Stimulated activated naive CD8-positive, alpha-beta T cell treated with anti-CD3 and anti-CD28 coated beads, Interleukin-15, amount 100 ng/mL, for 72 hours (primary cell): ENCODE results near the gene IFNG.
A peak's percentile ranks its signal among the peaks of the same experiment; 100 is the strongest.

Source experiments
- ATAC-seq: fragments of 150-1000 bp; cut with Tn5 transposase; 2 replicates; pipeline ENCODE4 v1.10.0; 2021; ENCODE audit warnings: mild to moderate bottlenecking, moderate library complexity
- DNase-seq, 2 donors: peaks; one replicate each; pipeline ENCODE4 v3.0.0; 2021 to 2022
- H3K27ac Mint-ChIP-seq, 2 donors: one replicate each; pipeline ENCODE4 v1.8.0; 2022; ENCODE audit warnings: mild to moderate bottlenecking in 2 of 2, mixed read lengths in 2 of 2, moderate library complexity in 2 of 2
- H3K27me3 Mint-ChIP-seq: one replicate; pipeline ENCODE4 v1.8.0; 2022; ENCODE audit warnings: mixed read lengths
- H3K4me1 Mint-ChIP-seq: one replicate; pipeline ENCODE4 v1.8.0; 2022; ENCODE audit warnings: mild to moderate bottlenecking, mixed read lengths
- H3K4me3 Mint-ChIP-seq, 2 donors: one replicate each; pipeline ENCODE4 v1.8.0; 2022; ENCODE audit warnings: mild to moderate bottlenecking in 2 of 2, mixed read lengths in 2 of 2, moderate library complexity in 1 of 2
- H3K9me3 Mint-ChIP-seq, 2 donors: one replicate each; pipeline ENCODE4 v1.8.0; 2022; ENCODE audit warnings: mixed read lengths in 2 of 2

The IFNG gene

DNA sequence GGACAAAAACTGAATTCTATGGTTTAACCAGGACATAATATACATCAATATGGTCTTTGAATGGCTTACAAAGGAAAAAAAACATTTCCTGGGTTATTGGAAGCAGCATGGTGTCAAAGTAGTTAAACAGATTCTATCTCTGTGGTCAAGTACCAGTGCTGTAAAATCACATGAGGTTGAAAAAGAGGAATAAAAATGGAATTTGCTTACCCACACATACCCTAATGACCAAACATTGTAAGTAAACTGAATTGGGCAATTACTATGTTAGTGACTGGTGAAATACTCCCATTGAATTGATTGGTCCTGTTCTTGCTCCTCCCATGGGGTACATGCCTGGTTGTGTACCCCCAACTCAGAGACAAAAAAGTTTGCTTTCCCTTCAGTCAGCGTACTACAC is 19.6 kb downstream of the IFNG start:
- peak overlapping the region in 1 of 2 donors; percentile 6 for H3K4me3 Mint-ChIP-seq
- DNase-seq = no peak
- no peaks in the 10 kb centered on the region for H3K27me3 Mint-ChIP-seq
- peaks cover 68% of the 10 kb centered on the region for H3K4me1 Mint-ChIP-seq
- H3K9me3 Mint-ChIP-seq = no peaks in the 10 kb centered on the region
- peak overlapping the region in 1 of 2 donors; percentile 56 for H3K27ac Mint-ChIP-seq
- ATAC-seq = no peak

GRCh38 chr12:68139001-68139400 is 20.5 kb downstream of the IFNG start:
- ATAC-seq (no peak), DNase-seq (no peak)
- peaks cover 0 to 2% of the 10 kb centered on the region in 2 donors for H3K9me3 Mint-ChIP-seq
- H3K27me3 Mint-ChIP-seq = no peaks in the 10 kb centered on the region
- H3K27ac Mint-ChIP-seq = peak overlapping the region in 1 of 2 donors; percentile 94
- H3K4me3 Mint-ChIP-seq = peak overlapping the region in 1 of 2 donors; percentile 65
- peaks cover 76% of the 10 kb centered on the region for H3K4me1 Mint-ChIP-seq

DNA sequence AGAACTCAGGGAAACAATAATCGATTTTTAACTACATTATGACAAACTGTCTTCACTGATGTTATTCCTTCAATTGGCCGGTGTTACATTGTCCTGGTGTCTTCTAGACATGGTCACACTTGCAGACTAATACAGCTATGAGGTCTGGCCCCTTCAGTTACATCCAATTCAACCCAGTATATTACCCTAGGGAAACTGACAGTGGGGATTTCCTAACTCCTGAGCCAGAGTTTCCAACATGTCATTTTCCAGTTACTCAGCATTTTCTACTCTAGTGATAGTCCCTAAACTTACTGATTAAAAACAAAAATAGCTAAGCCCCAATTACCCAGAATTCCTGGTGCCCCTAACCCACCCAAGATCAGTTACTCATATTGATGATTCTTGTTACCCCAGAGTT is 21.1 kb downstream of the IFNG start:
- DNase-seq (no peak), ATAC-seq (no peak)
- Mint-ChIP-seq H3K4me1 (peaks cover 81% of the 10 kb centered on the region), H3K9me3 (peaks cover 3 to 7% of the 10 kb centered on the region in 2 donors), H3K4me3 (peak overlapping the region; percentile 51 to 65), H3K27ac (peak overlapping the region in 1 of 2 donors; percentile 94), H3K27me3 (no peaks in the 10 kb centered on the region)

DNA sequence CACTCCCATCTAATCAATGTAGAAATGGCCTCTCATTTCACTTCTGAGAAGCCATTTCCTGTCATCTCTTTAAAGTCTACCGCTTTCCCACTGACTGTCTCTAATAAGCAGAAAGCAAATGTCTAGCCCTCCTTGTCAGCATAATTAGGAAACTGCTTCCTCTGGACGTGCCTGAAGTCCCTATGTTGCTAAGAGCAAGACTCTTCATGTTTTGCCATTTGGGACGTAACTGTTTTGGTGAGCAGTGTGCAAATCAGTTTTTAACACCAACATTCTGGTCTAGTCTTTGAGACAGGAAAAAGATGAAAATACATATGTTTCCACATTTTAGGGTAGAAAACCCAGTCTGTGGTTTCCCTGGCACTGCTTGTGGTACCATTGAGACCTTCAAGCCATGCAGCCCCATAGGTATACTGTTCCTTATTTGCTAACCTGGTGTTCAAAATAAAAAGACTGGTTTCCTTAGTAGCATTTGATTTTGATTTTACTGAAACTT is 22.2 kb downstream of the IFNG start:
- DNase-seq (peak; percentile 27 to 49), ATAC-seq (peak; percentile 94)
- Mint-ChIP-seq H3K27ac (peak overlapping the region; percentile 54 to 94), H3K27me3 (no peaks in the 10 kb centered on the region), H3K4me3 (peak overlapping the region; percentile 51 to 65), H3K9me3 (peaks cover 5 to 12% of the 10 kb centered on the region in 2 donors), H3K4me1 (peaks cover 82% of the 10 kb centered on the region)

DNA sequence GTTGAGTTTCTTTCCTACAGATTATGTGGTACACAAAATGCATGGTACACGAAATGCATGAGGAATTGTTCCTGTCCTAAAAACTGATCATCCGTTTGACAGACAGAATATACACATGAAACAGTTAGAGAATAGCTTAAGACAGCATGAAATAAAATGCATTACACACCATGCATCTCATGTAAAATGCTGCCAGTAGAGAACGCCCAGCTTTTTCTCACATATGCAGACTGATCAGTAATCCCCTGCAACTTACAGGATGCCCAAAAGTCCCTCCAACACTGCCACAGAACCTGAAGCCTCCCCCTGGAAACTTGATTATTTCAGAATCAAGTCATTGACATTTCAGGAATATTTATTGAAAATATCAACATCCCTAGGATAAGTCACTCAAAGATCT is 24.0 kb downstream of the IFNG start:
- no peak for ATAC-seq
- H3K27ac Mint-ChIP-seq = no peak overlapping the region
- no peaks in the 10 kb centered on the region for H3K27me3 Mint-ChIP-seq

DNA sequence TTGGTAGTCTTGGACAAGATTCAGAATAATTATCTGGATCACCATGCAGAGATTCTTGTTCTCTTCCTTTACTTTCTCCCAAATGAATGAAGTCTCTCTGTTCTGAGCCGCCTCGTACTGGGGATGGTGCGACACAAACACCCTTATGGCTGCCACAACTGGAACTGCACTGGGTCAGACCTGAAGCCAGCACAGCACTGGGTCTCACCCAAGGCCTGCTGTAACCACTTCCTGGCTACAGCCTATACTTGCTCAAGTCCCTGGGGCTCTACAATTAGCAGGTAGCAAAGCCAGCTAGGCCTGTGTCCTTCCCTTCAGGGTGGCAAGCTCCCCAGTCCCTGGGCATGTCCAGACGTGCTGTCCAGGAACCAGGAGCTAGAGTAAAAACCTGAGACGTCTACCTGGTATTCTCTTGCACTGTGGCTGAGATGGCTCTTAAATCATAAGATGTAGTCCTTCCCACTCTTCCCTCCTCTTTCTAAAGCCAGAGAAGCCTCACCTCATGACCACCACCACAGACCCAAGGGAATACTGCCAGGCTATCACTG is 27.6 kb downstream of the IFNG start:
- Mint-ChIP-seq H3K4me1 (peaks cover 44% of the 10 kb centered on the region), H3K27me3 (no peaks in the 10 kb centered on the region), H3K27ac (no peak overlapping the region), H3K4me3 (no peak overlapping the region), H3K9me3 (peaks cover 37 to 56% of the 10 kb centered on the region in 2 donors)
- DNase-seq (no peak), ATAC-seq (no peak)

More for the DNA sequence above, 24.0 kb downstream of the IFNG start:
- DNase-seq = no peak
- H3K4me1 Mint-ChIP-seq = peaks cover 74% of the 10 kb centered on the region
- no peak overlapping the region for H3K4me3 Mint-ChIP-seq
- peaks cover 16 to 31% of the 10 kb centered on the region in 2 donors for H3K9me3 Mint-ChIP-seq

DNA sequence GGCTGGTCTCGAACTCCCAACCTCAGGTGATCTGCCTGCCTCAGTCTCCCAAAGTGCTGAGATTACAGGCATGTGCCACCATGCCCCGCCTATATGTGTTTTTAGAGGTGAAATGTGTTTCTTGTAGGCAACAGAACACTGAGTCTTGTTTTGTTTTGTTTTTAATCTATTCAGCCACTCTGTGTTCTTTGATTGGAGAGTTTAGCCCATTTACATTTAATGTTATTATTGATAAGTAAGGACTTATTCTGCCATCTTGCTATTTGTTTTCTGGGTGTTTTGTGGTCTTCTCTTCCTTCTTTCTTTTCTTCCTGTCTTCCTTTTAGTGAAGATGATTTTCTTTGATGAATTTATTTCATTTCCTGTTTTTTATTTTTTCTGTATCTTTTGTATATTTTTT is 29.6 kb downstream of the IFNG start:
- DNase-seq (no peak), ATAC-seq (no peak)
- Mint-ChIP-seq H3K27me3 (no peaks in the 10 kb centered on the region), H3K27ac (no peak overlapping the region), H3K9me3 (peaks cover 40 to 56% of the 10 kb centered on the region in 2 donors), H3K4me1 (peaks cover 25% of the 10 kb centered on the region), H3K4me3 (no peak overlapping the region)

DNA sequence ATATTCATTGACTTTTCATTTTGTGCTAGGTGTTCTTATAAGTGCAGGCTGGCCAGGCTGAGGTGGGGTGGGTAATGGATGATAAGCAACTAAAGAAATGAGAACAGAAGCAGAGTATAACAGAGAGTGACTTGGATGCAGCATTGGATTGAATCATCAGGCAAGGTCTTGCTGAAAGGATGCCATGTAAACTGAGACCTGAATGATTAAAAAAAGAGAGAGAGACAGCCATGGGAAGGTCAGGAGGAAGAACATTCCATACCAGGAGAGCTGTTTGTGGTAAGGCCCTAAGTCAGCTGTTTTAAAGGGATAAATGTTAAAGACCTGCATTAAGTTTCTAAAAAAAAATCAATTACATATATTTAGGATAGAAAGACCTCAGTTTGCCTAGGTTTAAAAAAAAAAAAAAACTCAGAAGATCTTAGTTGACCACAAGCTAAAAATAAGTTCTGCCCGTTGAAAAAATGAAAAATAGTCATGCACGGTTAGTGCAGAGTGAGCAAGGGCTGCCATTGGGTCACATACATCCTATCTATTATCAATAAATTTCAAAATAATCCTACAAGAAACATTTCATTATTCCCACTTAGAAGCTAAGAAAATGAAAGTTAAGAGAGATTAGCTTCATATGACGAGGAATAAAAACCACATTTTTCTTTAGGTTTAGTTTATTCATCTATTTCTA is 37.2 kb downstream of the IFNG start:
- Mint-ChIP-seq H3K9me3 (peaks cover 0 to 3% of the 10 kb centered on the region in 2 donors), H3K4me1 (peaks cover 18% of the 10 kb centered on the region), H3K27me3 (no peaks in the 10 kb centered on the region), H3K4me3 (no peak overlapping the region), H3K27ac (no peak overlapping the region)
- no peak for ATAC-seq
- no peak for DNase-seq

DNA sequence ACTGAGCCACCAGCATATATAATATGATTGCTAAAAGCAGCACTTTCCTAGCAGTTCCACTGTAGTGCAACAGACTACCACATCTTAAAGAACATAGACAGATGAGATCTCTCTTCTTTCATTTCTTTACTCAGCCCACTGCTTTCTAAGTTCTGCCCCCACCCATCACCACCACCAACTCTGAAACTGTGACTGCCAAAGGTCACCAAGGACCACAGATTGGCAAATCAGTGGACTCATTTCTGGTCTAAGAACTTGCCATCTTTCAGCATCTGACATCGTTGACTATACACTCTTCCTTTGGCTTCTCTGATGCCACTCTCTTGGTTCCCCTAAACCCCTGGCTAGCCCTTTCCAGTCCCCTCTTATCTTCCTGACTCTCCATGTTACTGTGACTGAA is 38.4 kb downstream of the IFNG start:
- peak; percentile 43 to 83 for DNase-seq
- no peak overlapping the region for H3K27ac Mint-ChIP-seq

GRCh38 chr12:68119724-68120211 is 39.8 kb downstream of the IFNG start:
- peak; percentile 68 to 83 for DNase-seq
- H3K4me3 Mint-ChIP-seq = peak overlapping the region; percentile 45 to 74
- peaks cover 38% of the 10 kb centered on the region for H3K4me1 Mint-ChIP-seq
- H3K27ac Mint-ChIP-seq = peak overlapping the region in 1 of 2 donors; percentile 79
- H3K27me3 Mint-ChIP-seq = no peaks in the 10 kb centered on the region
- no peaks in the 10 kb centered on the region for H3K9me3 Mint-ChIP-seq
- ATAC-seq = peak; percentile 83

More for the DNA sequence above, 38.4 kb downstream of the IFNG start:
- Mint-ChIP-seq H3K4me3 (no peak overlapping the region), H3K9me3 (peaks cover 0 to 3% of the 10 kb centered on the region in 2 donors), H3K27me3 (no peaks in the 10 kb centered on the region), H3K4me1 (peaks cover 28% of the 10 kb centered on the region)
- ATAC-seq = peak; percentile 84

GRCh38 chr12:68119250-68119649 is 40.3 kb downstream of the IFNG start:
- Mint-ChIP-seq H3K27ac (peak overlapping the region in 1 of 2 donors; percentile 79), H3K4me1 (peaks cover 43% of the 10 kb centered on the region), H3K4me3 (peak overlapping the region in 1 of 2 donors; percentile 69), H3K9me3 (no peaks in the 10 kb centered on the region), H3K27me3 (no peaks in the 10 kb centered on the region)
- ATAC-seq (peak; percentile 77), DNase-seq (peak; percentile 28 to 53)

DNA sequence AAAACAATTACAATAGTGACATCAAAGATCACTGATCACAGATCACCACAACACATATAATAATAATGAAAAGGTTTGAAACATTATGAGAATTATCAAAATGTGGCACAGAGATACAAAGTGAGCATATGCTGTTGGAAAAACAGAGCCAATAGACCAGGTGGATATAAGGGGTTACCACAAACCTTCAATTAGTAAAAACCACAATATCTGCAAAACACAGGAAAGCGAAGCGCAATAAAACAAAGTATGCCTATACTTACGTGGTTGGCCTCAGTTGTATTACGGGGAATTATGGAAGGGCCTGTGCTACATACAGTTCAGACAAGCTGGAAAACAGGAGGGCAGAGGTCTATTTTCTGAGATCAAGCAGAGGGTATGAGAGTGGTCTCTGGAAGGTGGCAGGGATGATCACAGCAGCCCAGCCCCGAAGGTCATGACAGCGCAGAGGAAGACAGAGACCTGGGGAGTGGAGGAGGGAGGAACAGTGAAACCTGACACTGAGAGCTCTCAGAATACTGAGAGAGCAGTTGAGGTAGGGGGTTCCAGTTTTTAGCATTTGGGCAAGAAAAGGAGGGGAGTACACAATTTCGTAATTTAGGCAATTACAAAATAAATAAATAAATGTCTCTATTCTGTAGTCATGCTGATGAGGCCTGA is 41.3 kb downstream of the IFNG start:
- ATAC-seq (no peak), DNase-seq (no peak)
- Mint-ChIP-seq H3K4me3 (peak overlapping the region; percentile 41 to 69), H3K27ac (peak overlapping the region in 1 of 2 donors; percentile 89), H3K4me1 (peaks cover 53% of the 10 kb centered on the region), H3K27me3 (no peaks in the 10 kb centered on the region), H3K9me3 (no peaks in the 10 kb centered on the region)

GRCh38 chr12:68117661-68118060 is 41.9 kb downstream of the IFNG start:
- H3K27ac Mint-ChIP-seq = no peak overlapping the region
- no peaks in the 10 kb centered on the region for H3K9me3 Mint-ChIP-seq
- peak overlapping the region in 1 of 2 donors; percentile 69 for H3K4me3 Mint-ChIP-seq
- H3K27me3 Mint-ChIP-seq = no peaks in the 10 kb centered on the region
- H3K4me1 Mint-ChIP-seq = peaks cover 54% of the 10 kb centered on the region
- ATAC-seq = no peak
- DNase-seq = no peak

- H3K4me1 Mint-ChIP-seq = peaks cover 54% of the 10 kb centered on the region
- no peaks in the 10 kb centered on the region for H3K9me3 Mint-ChIP-seq
- ATAC-seq (no peak), DNase-seq (no peak)
- H3K27me3 Mint-ChIP-seq = no peaks in the 10 kb centered on the region
- no peak overlapping the region for H3K27ac Mint-ChIP-seq
- no peak overlapping the region for H3K4me3 Mint-ChIP-seq
Observed at GRCh38 chr12:68115281-68115680, 44.3 kb downstream of the IFNG start.

DNA sequence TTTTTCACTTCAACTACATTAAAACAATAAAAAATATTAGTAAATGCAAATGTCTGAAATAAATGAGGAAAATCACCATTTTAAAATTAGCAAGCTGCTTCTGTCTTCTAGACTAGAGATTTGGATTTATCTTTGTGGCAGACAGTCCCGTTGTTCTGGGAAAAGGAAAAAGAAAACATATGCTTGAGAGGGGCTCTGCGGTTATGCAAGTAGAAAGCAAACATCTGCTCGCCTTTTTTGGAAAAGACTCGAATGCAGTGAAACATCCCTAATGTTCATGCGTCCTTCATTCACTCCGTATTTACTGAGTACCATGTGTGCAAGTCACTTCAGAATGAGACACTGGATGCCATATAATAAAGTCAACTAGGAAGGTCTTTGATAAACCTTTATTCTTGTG is 44.9 kb downstream of the IFNG start:
- H3K4me1 Mint-ChIP-seq = peaks cover 54% of the 10 kb centered on the region
- no peaks in the 10 kb centered on the region for H3K9me3 Mint-ChIP-seq
- H3K27ac Mint-ChIP-seq = no peak overlapping the region
- DNase-seq (no peak), ATAC-seq (no peak)
- H3K4me3 Mint-ChIP-seq = no peak overlapping the region
- no peaks in the 10 kb centered on the region for H3K27me3 Mint-ChIP-seq

DNA sequence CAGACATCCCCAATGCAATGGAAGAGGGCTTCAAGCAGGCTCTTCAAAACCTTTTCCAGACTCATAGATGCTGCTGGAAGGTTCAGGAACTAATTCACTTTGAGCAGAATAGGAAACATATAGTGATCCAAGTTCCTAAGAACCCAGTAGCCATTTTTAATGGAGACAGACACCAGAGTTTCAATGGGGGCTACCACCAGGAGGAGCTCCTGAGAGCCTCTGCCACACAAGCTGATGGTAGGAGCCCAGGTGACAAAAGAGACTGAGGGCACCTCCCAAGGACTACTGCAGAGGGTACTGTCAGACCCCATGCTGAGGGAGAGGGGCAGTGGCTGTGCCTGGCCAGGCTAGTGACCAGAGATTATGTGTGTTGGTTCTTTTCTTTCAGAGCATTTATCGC is 45.9 kb downstream of the IFNG start:
- peaks cover 48% of the 10 kb centered on the region for H3K4me1 Mint-ChIP-seq
- ATAC-seq = peak; percentile 66
- H3K9me3 Mint-ChIP-seq = no peaks in the 10 kb centered on the region
- no peak overlapping the region for H3K27ac Mint-ChIP-seq
- no peak overlapping the region for H3K4me3 Mint-ChIP-seq
- H3K27me3 Mint-ChIP-seq = no peaks in the 10 kb centered on the region
- DNase-seq = peak; percentile 38
